ENCODE measurements around the gene PCP4L1.
"Not testable (repeated sequence)": the region's sequence is repeated elsewhere in the genome, so short reads cannot be mapped to it uniquely, and the experiment has no call there.

PCP4L1 gene

DNA sequence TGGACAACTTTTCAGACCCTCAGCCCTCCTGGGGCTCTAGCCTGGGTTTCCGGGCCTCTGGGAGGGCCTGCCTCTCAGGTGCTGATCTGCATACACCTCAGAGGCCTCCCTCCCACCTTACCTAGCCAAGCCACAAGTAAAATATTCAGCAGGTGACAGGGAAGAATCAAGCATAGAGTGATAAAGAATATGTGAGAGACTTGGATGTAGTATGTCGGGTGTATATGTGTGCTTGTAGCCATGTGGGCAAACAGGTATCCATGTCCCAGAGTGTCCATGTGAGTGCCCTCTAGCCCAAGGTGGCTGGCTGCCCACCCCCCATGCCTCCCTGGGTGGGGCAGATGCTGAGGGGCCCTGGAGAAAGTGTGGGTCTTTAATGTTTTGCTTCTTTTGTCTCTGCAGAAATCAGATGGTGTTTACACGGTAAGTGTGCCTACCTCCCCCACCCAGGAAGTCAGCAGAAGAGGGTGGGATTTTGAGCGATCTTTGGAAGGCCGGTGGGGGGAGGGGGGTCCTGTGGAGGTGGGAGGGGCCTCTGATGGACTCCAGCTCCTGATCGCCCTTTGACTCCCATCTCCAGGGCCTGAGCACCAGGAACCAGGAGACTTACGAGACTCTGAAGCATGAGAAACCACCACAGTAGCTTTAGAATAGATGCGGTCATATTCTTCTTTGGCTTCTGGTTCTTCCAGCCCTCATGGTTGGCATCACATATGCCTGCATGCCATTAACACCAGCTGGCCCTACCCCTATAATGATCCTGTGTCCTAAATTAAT lies 40.1 kb upstream of the PCP4L1 start:
- DNase-seq (ENCODE audit: low spot score), result no peak
- in situ Hi-C loops (cut with MboI; ENCODE audit: low sequenced_read_pairs, unreplicated experiment), result no loop called here
- TF ChIP-seq, protein P1, sequence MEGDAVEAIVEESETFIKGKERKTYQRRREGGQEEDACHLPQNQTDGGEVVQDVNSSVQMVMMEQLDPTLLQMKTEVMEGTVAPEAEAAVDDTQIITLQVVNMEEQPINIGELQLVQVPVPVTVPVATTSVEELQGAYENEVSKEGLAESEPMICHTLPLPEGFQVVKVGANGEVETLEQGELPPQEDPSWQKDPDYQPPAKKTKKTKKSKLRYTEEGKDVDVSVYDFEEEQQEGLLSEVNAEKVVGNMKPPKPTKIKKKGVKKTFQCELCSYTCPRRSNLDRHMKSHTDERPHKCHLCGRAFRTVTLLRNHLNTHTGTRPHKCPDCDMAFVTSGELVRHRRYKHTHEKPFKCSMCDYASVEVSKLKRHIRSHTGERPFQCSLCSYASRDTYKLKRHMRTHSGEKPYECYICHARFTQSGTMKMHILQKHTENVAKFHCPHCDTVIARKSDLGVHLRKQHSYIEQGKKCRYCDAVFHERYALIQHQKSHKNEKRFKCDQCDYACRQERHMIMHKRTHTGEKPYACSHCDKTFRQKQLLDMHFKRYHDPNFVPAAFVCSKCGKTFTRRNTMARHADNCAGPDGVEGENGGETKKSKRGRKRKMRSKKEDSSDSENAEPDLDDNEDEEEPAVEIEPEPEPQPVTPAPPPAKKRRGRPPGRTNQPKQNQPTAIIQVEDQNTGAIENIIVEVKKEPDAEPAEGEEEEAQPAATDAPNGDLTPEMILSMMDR (IDR thresholded peaks at IDR 0.05; ENCODE audit: borderline replicate concordance, control extremely low read depth, extremely low read depth, insufficient read depth, missing control alignments), result no peak

DNA sequence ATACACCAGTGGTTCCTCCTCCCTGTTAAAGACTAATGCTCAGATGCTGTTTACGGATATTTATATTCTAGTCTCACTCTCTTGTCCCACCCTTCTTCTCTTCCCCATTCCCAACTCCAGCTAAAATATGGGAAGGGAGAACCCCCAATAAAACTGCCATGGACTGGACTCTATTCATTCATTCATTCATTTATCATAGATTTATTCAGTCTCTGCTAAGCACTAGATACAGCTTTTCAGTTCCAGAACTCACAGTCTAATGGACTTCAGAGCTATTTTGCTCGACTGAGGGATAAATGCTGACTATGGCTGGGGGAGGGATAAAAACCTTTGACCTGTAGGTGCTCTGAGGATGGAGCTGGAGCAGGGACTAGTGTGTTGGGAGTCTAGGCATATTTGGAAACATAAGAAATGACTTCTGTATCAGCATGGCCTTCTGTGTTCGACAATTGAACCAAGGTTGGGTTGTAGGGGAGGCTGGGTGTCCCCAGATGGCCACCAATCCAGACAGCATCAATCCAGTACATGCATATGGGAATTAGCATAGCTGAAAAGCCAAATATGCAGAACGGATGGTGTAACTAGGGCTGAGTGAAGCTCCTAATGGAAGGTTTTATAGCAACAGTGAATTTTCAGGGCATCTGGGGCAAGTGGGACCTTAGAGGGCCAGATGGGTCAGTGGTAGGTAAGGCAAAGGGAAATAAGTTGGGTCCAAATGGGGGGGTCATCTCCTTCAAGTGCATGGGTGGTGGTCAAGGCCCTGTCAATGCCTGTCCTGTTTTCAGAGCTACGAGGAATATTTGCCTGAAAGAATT lies 39.3 kb upstream of the PCP4L1 start:
- TF ChIP-seq, protein P1 (IDR thresholded peaks at IDR 0.05; ENCODE audit: borderline replicate concordance, control extremely low read depth, extremely low read depth, insufficient read depth, missing control alignments), result no peak
- DNase-seq (ENCODE audit: low spot score), result no peak
- in situ Hi-C loops (cut with MboI; ENCODE audit: low sequenced_read_pairs, unreplicated experiment), result no loop called here

DNA sequence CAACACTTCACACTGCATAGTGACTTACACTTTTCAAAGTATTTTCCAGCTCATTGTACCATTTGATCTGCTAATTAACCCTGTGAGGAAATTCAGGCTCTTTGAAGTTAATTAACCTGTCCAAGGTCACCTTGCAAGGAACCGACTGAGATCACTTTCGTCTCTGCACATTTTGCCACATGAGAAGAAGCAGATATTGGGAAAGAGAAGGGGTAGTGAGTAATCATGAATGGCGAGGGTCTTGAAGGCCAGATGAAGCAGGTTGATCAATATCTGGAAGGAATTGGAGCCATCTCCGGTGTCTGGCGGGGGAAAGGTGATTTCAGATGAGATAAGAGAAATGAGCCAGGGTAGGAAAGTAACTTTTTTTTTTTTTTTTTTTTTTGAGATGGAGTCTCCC lies 38.5 kb upstream of the PCP4L1 start:
- in situ Hi-C loops (cut with MboI; ENCODE audit: low sequenced_read_pairs, unreplicated experiment), result loop anchor here (10.0 kb wide), 1 partner anchor 155 kb away; no protein-coding TSS in a partner anchor
- TF ChIP-seq, protein P1 (IDR thresholded peaks at IDR 0.05; ENCODE audit: borderline replicate concordance, control extremely low read depth, extremely low read depth, insufficient read depth, missing control alignments), result no peak
- DNase-seq (ENCODE audit: low spot score), result no peak

DNA sequence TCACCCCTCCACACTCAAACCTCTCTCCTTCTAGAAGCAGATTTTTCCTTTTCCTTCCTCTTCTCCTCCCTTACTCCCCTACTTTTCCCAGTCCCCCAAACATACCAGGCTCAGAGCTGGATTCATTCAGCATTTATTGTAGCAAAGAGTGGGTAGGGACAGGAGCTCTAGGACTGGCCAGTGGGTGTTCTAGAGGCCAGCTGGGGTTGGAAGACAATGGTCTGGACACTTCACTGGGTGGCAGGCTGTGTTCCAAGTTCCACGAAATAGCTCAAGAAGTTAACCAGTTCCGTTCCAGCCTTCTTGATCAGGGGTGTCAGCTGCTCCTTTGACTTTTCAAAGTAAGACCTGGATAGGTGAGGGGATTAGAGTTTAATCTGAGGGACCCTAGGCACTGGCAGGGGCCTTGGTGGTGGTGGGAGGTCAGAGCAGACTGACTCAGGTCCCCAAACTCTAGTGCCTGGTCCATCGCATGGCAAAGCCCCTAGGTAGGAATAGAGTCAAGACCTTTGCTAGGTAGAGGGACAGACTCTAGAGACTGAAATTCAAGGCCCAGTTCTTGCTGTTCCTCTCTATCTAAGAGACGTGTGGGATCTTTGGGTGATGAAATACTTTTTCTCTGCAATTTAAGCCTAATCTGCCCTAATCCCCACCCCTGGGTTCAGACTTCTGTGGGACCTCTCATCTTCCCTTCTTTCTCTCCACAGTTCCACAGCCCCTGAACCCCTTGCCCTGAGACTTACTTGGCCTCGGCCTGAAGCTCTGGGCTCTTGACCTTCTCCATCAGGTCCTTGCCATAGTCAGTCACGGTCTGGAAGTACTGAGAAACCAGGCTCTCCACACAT lies 36.1 kb upstream of the PCP4L1 start:
- no peak for DNase-seq (ENCODE audit: low spot score)
- in situ Hi-C loops (cut with MboI; ENCODE audit: low sequenced_read_pairs, unreplicated experiment), result loop anchor here (10.0 kb wide), 1 partner anchor 152 kb away; no protein-coding TSS in a partner anchor
- TF ChIP-seq, protein P1 (IDR thresholded peaks at IDR 0.05; ENCODE audit: borderline replicate concordance, control extremely low read depth, extremely low read depth, insufficient read depth, missing control alignments), result no peak

DNA sequence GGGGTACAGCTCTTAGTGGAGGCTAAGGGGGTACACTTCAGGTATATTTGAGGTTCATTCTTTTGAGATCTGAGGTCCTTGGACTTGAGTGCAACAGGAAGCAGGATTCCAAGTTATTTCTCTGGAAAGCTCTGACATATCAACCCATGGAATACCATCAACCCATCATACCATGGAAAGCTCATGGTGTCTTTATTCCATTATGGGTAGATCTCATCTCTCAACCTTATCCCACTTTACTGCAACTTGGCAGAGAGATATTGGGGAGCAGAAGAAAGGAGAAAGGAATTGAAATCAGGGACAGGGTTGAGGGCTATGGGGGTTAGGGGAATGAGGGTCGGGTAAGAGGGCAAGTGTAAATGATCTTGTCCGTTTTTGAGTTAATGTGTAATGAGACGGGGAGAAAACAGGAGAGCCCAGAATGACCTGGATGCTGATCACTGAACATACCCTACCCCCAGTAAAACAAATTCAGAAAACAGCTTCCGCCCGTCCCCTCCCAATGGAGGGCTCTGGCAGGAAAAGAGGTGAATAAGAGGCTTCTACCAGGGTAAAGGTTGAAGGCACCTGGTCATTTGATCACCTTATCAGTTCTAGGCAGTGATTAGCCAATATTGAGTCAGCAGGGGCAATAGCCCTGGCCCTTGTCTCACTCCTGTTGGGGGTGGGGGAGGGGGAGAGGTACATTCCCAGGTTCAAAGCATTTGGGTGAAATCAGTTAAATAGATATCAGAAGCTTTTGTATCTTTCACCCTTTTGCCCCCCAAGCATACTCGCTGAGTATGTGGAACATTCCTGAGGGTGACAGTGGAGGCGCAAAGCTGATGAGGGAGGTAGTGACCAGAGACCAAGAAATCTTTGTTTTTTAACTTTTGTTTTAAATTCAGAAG lies 34.5 kb upstream of the PCP4L1 start:
- TF ChIP-seq, protein P1 (IDR thresholded peaks at IDR 0.05; ENCODE audit: borderline replicate concordance, control extremely low read depth, extremely low read depth, insufficient read depth, missing control alignments), result no peak
- in situ Hi-C loops (cut with MboI; ENCODE audit: low sequenced_read_pairs, unreplicated experiment), result loop anchor here (10.0 kb wide), 1 partner anchor 151 kb away; no protein-coding TSS in a partner anchor
- DNase-seq (ENCODE audit: low spot score), result no peak

DNA sequence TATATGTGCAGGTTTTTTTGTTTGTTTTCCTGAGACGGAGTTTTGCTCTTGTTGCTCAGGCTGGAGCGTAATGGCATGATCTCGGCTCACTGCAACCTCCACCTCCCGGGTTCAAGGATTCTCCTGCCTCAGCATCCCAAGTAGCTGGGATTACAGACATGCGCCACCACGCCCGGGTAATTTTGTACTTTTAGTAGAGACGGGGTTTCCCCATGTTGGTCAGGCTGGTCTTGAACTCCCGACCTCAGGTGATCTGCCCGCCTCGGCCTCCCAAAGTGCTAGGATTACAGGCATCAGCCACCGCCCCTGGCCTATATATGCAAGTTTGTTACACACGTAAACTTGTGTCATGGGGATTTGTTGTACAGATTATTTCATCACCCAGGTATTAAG lies 33.9 kb upstream of the PCP4L1 start:
- in situ Hi-C loops (cut with MboI; ENCODE audit: low sequenced_read_pairs, unreplicated experiment), result loop anchor here (10.0 kb wide), 1 partner anchor 150 kb away; no protein-coding TSS in a partner anchor
- not testable (repeated sequence) for DNase-seq (ENCODE audit: low spot score)

All from GM13976 (cell line).